Neural progenitor cell (in vitro differentiated cells): ENCODE results near the gene KIRREL3. TPM values are rescaled to one million over a fixed set of nuclear protein-coding genes. Genes with fewer than 3 reads are reported as not detected.

Experiments
- DNase-seq: peaks from one replicate; pipeline ENCODE4 v3.0.0-alpha.2; 2016; ENCODE audit warnings: low spot score
- H2AFZ ChIP-seq: fragments of 200-600 bp; sonication (generic); replicated peaks from 2 replicates; pipeline ENCODE4 v1.6.1; 2016; ENCODE audit warnings: antibody characterized with exemption
- H3F3A ChIP-seq: fragments of 200-600 bp; sonication (generic); 2 replicates; pipeline ENCODE4 v1.6.1; 2016; ENCODE audit warnings: antibody characterized with exemption, low read depth
- H3K27ac ChIP-seq: fragments of 200-600 bp; sonication (generic); 2 replicates; pipeline ENCODE4 v1.5.1; 2016; ENCODE audit warnings: mild to moderate bottlenecking
- H3K27me3 ChIP-seq: fragments of 200-600 bp; sonication (generic); 2 replicates; pipeline ENCODE4 v1.6.1; 2016; ENCODE audit warnings: mild to moderate bottlenecking, moderate library complexity
- H3K36me3 ChIP-seq: fragments of 200-600 bp; sonication (generic); 2 replicates; pipeline ENCODE4 v1.5.1; 2016
- H3K4me1 ChIP-seq: fragments of 200-600 bp; sonication (generic); 2 replicates; pipeline ENCODE4 v1.6.1; 2016; ENCODE audit warnings: mixed run types
- H3K4me2 ChIP-seq: fragments of 200-600 bp; sonication (generic); 2 replicates; pipeline ENCODE4 v1.6.1; 2016
- H3K4me3 ChIP-seq: fragments of 200-600 bp; sonication (generic); 2 replicates; pipeline ENCODE4 v1.5.1; 2016
- H3K79me2 ChIP-seq: fragments of 200-600 bp; sonication (generic); 2 replicates; pipeline ENCODE4 v1.6.1; 2016; ENCODE audit warnings: low read depth
- H3K9ac ChIP-seq: fragments of 200-600 bp; sonication (generic); 2 replicates; pipeline ENCODE4 v1.6.1; 2016
- H3K9me3 ChIP-seq: fragments of 200-600 bp; sonication (generic); 2 replicates; pipeline ENCODE4 v1.5.1; 2016; ENCODE audit warnings: low read depth
- H4K20me1 ChIP-seq: fragments of 200-600 bp; sonication (generic); 2 replicates; pipeline ENCODE4 v1.6.1; 2016; ENCODE audit warnings: low read depth
- H3K27ac Mint-ChIP-seq: 3 replicates; pipeline ENCODE4 v1.8.0; 2021; ENCODE audit warnings: mixed read lengths
- H3K27me3 Mint-ChIP-seq: 2 replicates; pipeline ENCODE4 v1.8.0; 2022; ENCODE audit warnings: low read depth, mild to moderate bottlenecking, inconsistent platforms, moderate library complexity, mixed read lengths; ENCODE audit not compliant: insufficient read depth
- H3K36me3 Mint-ChIP-seq: 3 replicates; pipeline ENCODE4 v1.8.0; 2021; ENCODE audit warnings: mixed read lengths
- H3K4me1 Mint-ChIP-seq: 3 replicates; pipeline ENCODE4 v1.8.0; 2021; ENCODE audit warnings: mixed read lengths
- H3K4me3 Mint-ChIP-seq: 3 replicates; pipeline ENCODE4 v1.8.0; 2021; ENCODE audit warnings: mild to moderate bottlenecking, moderate library complexity, mixed read lengths
- H3K9me3 Mint-ChIP-seq: 3 replicates; pipeline ENCODE4 v1.8.0; 2020; ENCODE audit warnings: mixed read lengths
- CTCF ChIP-seq: fragments of 200-600 bp; sonication (generic); IDR thresholded peaks from 2 replicates; pipeline ENCODE4 v1.5.1; 2017; ENCODE audit warnings: antibody characterized with exemption, mild to moderate bottlenecking
- EZH2 ChIP-seq: fragments of 200-600 bp; sonication (generic); IDR thresholded peaks from 2 replicates; pipeline ENCODE4 v1.6.1; 2017; ENCODE audit warnings: antibody characterized with exemption, mild to moderate bottlenecking, moderate library complexity
- EZH2phosphoT487 ChIP-seq: fragments of 200-600 bp; sonication (generic); IDR thresholded peaks from 2 replicates; pipeline ENCODE4 v1.6.1; 2017; ENCODE audit warnings: antibody characterized with exemption
- total RNA-seq: library from RNA; depleted of rRNA; stranded (reverse); fragments of >200 nt; gene quantifications from 2 replicates; pipeline ENCODE4 v1.2.3, GENCODE V29; 2015; ENCODE audit warnings: low replicate concordance

KIRREL3 gene
- total RNA-seq, 1 donor from 2014 or later = 1.1 TPM

GRCh38 chr11:126654886-126655806, 345.4 kb downstream of the KIRREL3 start:
- no peak for DNase-seq
- H3K36me3 Mint-ChIP-seq = no peaks in the 10 kb centered on the region
- Histone ChIP-seq H3K79me2 (no peaks in the 10 kb centered on the region), H3K4me2 (peak overlapping the region; percentile 64), H3F3A (peaks cover 10% of the 10 kb centered on the region), H3K27ac (peak overlapping the region; percentile 27), H3K9me3 (no peaks in the 10 kb centered on the region), H4K20me1 (no peaks in the 10 kb centered on the region), H2AFZ (peak overlapping the region; percentile 88), H3K27me3 (no peaks in the 10 kb centered on the region), H3K4me1 (peaks cover 16% of the 10 kb centered on the region), H3K36me3 (no peaks in the 10 kb centered on the region), H3K4me3 (no peak overlapping the region), H3K9ac (no peak overlapping the region)
- peaks cover 9% of the 10 kb centered on the region for H3K9me3 Mint-ChIP-seq
- peaks cover 13% of the 10 kb centered on the region for H3K27me3 Mint-ChIP-seq
- peak overlapping the region; percentile 74 for H3K4me3 Mint-ChIP-seq
- TF ChIP-seq EZH2phosphoT487 (no peak), EZH2 (no peak), CTCF (no peak)
- peak overlapping the region; percentile 46 for H3K27ac Mint-ChIP-seq
- H3K4me1 Mint-ChIP-seq = peaks cover 14% of the 10 kb centered on the region

GRCh38 chr11:126653040-126653439, 347.5 kb downstream of the KIRREL3 start:
- no peaks in the 10 kb centered on the region for H4K20me1 ChIP-seq
- Mint-ChIP-seq H3K27me3 (peaks cover 13% of the 10 kb centered on the region), H3K36me3 (no peaks in the 10 kb centered on the region), H3K9me3 (peaks cover 6% of the 10 kb centered on the region), H3K4me1 (peaks cover 16% of the 10 kb centered on the region), H3K4me3 (no peak overlapping the region), H3K27ac (no peak overlapping the region)
- H3K4me3 ChIP-seq = no peak overlapping the region
- no peak overlapping the region for H3K9ac ChIP-seq
- TF ChIP-seq EZH2 (no peak), CTCF (no peak), EZH2phosphoT487 (no peak)
- no peak overlapping the region for H2AFZ ChIP-seq
- H3K9me3 ChIP-seq = no peaks in the 10 kb centered on the region
- DNase-seq = no peak
- no peaks in the 10 kb centered on the region for H3K27me3 ChIP-seq
- H3K4me1 ChIP-seq = peaks cover 16% of the 10 kb centered on the region
- H3K36me3 ChIP-seq = no peaks in the 10 kb centered on the region
- H3K79me2 ChIP-seq = no peaks in the 10 kb centered on the region
- H3K27ac ChIP-seq = no peak overlapping the region
- H3F3A ChIP-seq = peaks cover 10% of the 10 kb centered on the region
- no peak overlapping the region for H3K4me2 ChIP-seq

DNA sequence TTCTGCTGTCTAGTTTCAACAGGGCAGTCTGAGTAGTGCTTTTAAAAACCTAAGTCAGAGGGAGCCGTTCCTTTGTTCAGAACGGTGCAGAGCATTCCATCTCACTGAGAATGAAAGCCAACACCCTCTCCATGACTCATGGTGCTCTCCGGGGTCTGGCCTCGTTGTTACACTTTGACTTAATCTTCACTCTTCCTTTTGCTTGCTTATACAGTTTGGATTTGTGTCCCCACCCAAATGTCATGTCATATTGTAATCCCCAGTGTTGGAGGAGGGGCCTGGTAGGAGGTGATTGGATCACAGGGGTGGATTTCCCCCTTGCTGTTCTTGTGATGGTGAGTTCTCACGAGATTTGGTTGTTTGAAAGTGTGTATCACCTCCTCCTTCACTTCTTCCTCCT, 352.8 kb downstream of the KIRREL3 start:
- Mint-ChIP-seq H3K4me3 (no peak overlapping the region), H3K4me1 (peaks cover 13% of the 10 kb centered on the region), H3K9me3 (peaks cover 3% of the 10 kb centered on the region), H3K27me3 (no peaks in the 10 kb centered on the region), H3K27ac (no peak overlapping the region), H3K36me3 (no peaks in the 10 kb centered on the region)
- Histone ChIP-seq H3K36me3 (no peaks in the 10 kb centered on the region), H3K27me3 (no peaks in the 10 kb centered on the region), H3K4me1 (peaks cover 10% of the 10 kb centered on the region), H4K20me1 (no peaks in the 10 kb centered on the region), H2AFZ (peak overlapping the region; percentile 79), H3K4me2 (peak overlapping the region; percentile 53), H3K9ac (no peak overlapping the region), H3K4me3 (no peak overlapping the region), H3K9me3 (no peaks in the 10 kb centered on the region), H3F3A (no peaks in the 10 kb centered on the region), H3K79me2 (no peaks in the 10 kb centered on the region), H3K27ac (no peak overlapping the region)
- TF ChIP-seq CTCF (no peak), EZH2phosphoT487 (no peak), EZH2 (no peak)
- peak; percentile 30 for DNase-seq
